Measurements from ENCODE around the gene PCDH15.

The PCDH15 gene

DNA sequence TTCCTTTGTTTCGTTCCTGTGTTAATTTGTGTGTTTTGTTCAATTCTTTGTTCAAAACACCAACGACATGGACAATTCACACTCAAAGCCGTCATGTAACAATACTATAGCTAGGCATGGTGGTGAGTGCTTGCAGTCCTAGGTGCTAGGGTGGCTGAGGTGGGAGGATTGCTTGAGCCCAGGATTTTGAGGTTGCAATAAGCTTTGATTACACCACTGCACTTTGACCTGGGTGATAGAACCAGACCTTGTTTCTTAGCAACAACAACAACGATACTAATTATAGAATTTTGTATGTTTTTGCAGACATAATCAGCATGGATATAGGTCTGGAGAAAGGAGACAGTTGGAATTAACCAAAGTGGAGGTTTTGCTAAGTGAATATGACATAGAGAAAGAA is 936.2 kb downstream of the PCDH15 start:
- no peak overlapping the region for H2BK12ac ChIP-seq (ENCODE audit: low read length)
- no peaks in the 10 kb centered on the region for H3K79me1 ChIP-seq (ENCODE audit: low read depth, low read length)
- no peaks in the 10 kb centered on the region for H3K27me3 ChIP-seq (ENCODE audit: control insufficient read depth in 3 of 3, insufficient read depth in 3 of 3, low read depth in 1 of 3, low read length in 3 of 3)
- no peak overlapping the region for H4K91ac ChIP-seq (ENCODE audit: low read depth, low read length, poor library complexity)
- H3K36me3 ChIP-seq (replicated peaks in 1 of 2; ENCODE audit: control insufficient read depth in 2 of 2, insufficient read depth in 2 of 2, low read length in 2 of 2), result no peaks in the 10 kb centered on the region
- H3K9ac ChIP-seq (ENCODE audit: low read depth, low read length, poor library complexity), result no peak overlapping the region
- no peak overlapping the region for H3K18ac ChIP-seq (ENCODE audit: low read length)
- no peaks in the 10 kb centered on the region for H3K9me3 ChIP-seq (replicated peaks in 1 of 2; ENCODE audit: control insufficient read depth in 2 of 2, insufficient read depth in 1 of 2, low read depth in 1 of 2, low read length in 2 of 2)
- H2AK5ac ChIP-seq (ENCODE audit: low read depth, low read length), result no peak overlapping the region
- H3K4me3 ChIP-seq (ENCODE audit: low read length in 2 of 2), result no peak overlapping the region
- H3K27ac ChIP-seq (replicated peaks; ENCODE audit: low read length), result no peak overlapping the region
- no peak overlapping the region for H4K8ac ChIP-seq (ENCODE audit: low read depth, low read length)
- H2BK120ac ChIP-seq (ENCODE audit: low read depth, low read length), result no peak overlapping the region
- no peak overlapping the region for H3K23ac ChIP-seq (ENCODE audit: low read depth, low read length, poor library complexity)
- no peaks in the 10 kb centered on the region for H3K4me1 ChIP-seq (ENCODE audit: control insufficient read depth in 2 of 2, insufficient read depth in 1 of 2, low read depth in 1 of 2, low read length in 2 of 2)
- no peak for DNase-seq (ENCODE audit: low spot score)
- no peak overlapping the region for H2AFZ ChIP-seq (ENCODE audit: low read length)
- no peak overlapping the region for H3K4ac ChIP-seq (ENCODE audit: low read length)
- H3K14ac ChIP-seq (ENCODE audit: low read length), result no peak overlapping the region
- H2BK5ac ChIP-seq (ENCODE audit: low read length), result no peak overlapping the region
- no CpG with 5 or more reads among the region's 4 CpGs for WGBS, 2 donors (ENCODE audit: extremely low coverage in 2 of 2, insufficient read length in 2 of 2, insufficient replicate concordance in 1 of 2)
- H3K4me2 ChIP-seq (ENCODE audit: insufficient read depth, low read length, poor library complexity, severe bottlenecking), result no peak overlapping the region
- H2BK15ac ChIP-seq (ENCODE audit: low read length), result no peak overlapping the region

DNA sequence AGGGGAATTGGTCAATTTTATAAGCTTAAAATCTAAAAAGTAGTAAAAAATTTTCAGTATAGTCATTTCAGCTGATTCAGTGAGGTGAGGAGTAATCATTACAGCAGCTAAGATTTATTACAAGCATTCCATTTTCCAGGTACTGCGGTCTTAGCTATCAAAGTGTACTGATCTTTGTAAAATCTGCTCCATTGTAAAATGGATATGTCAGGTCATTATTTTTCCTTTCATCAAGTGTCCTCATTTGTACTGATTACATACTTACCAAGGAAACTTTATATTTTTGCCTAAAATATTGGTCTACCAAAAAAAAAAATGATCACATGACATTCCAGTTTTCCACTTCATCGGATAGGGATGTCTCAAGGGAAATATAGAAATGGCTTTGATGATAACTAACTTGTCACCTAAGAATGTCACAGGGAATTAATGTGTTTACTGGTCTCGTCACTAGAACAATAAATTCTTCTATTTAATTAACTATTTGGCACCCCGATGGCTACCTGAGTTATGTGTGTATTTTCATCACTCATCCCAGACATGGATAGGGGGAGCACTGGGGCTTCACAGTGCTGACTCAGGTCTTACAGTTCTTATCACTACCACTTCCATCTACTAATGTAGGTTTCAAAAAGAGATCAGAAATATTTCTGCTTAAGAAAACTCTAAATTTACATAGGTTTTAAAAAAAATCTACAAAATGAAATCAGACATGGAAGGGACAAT is 948.4 kb downstream of the PCDH15 start:
- Histone ChIP-seq H3K9me3 (replicated peaks in 1 of 2; ENCODE audit: control insufficient read depth in 2 of 2, insufficient read depth in 1 of 2, low read depth in 1 of 2, low read length in 2 of 2) (no peaks in the 10 kb centered on the region), H3K79me1 (ENCODE audit: low read depth, low read length) (no peaks in the 10 kb centered on the region), H3K4me2 (ENCODE audit: insufficient read depth, low read length, poor library complexity, severe bottlenecking) (no peak overlapping the region), H3K4ac (ENCODE audit: low read length) (no peak overlapping the region), H3K27me3 (ENCODE audit: control insufficient read depth in 3 of 3, insufficient read depth in 3 of 3, low read depth in 1 of 3, low read length in 3 of 3) (no peaks in the 10 kb centered on the region), H2BK5ac (ENCODE audit: low read length) (no peak overlapping the region), H2AK5ac (ENCODE audit: low read depth, low read length) (no peak overlapping the region), H3K36me3 (replicated peaks in 1 of 2; ENCODE audit: control insufficient read depth in 2 of 2, insufficient read depth in 2 of 2, low read length in 2 of 2) (no peaks in the 10 kb centered on the region), H3K9ac (ENCODE audit: low read depth, low read length, poor library complexity) (no peak overlapping the region), H3K14ac (ENCODE audit: low read length) (no peak overlapping the region), H3K4me3 (ENCODE audit: low read length in 2 of 2) (no peak overlapping the region), H3K23ac (ENCODE audit: low read depth, low read length, poor library complexity) (no peak overlapping the region), H3K18ac (ENCODE audit: low read length) (no peak overlapping the region), H2AFZ (ENCODE audit: low read length) (no peak overlapping the region), H2BK120ac (ENCODE audit: low read depth, low read length) (no peak overlapping the region), H3K4me1 (ENCODE audit: control insufficient read depth in 2 of 2, insufficient read depth in 1 of 2, low read depth in 1 of 2, low read length in 2 of 2) (no peaks in the 10 kb centered on the region), H4K8ac (ENCODE audit: low read depth, low read length) (no peak overlapping the region), H2BK15ac (ENCODE audit: low read length) (no peak overlapping the region), H4K91ac (ENCODE audit: low read depth, low read length, poor library complexity) (no peak overlapping the region), H2BK12ac (ENCODE audit: low read length) (no peak overlapping the region), H3K27ac (replicated peaks; ENCODE audit: low read length) (no peak overlapping the region)
- DNase-seq (ENCODE audit: low spot score), result no peak
- WGBS, 2 donors (ENCODE audit: extremely low coverage in 2 of 2, insufficient read length in 2 of 2, insufficient replicate concordance in 1 of 2), result no CpG with 5 or more reads among the region's 4 CpGs

DNA sequence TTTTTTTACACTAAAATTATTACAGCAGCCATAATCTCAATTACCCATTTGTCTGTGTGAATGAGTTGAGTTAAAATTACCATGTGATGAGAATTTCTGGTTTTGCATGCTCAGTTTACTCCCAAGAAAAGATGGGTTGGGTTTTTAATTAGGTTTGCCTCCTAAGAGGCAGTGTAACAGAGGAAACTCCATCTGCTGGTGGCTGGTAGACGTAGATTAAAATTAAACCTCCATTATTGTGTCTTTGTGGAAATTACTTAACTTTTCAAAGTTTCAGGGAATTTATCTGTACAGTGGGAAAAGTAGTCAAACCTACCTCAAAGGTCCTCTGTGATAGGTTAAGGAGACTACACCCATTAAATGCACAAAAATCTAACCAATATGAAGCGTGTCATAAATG is 954.2 kb downstream of the PCDH15 start:
- H3K79me1 ChIP-seq (ENCODE audit: low read depth, low read length), result no peaks in the 10 kb centered on the region
- H4K8ac ChIP-seq (ENCODE audit: low read depth, low read length), result no peak overlapping the region
- no peak overlapping the region for H3K14ac ChIP-seq (ENCODE audit: low read length)
- no peak overlapping the region for H3K4ac ChIP-seq (ENCODE audit: low read length)
- H3K4me3 ChIP-seq (ENCODE audit: low read length in 2 of 2), result no peak overlapping the region
- H3K23ac ChIP-seq (ENCODE audit: low read depth, low read length, poor library complexity), result no peak overlapping the region
- H2BK15ac ChIP-seq (ENCODE audit: low read length), result no peak overlapping the region
- no peak overlapping the region for H3K18ac ChIP-seq (ENCODE audit: low read length)
- H3K27me3 ChIP-seq (ENCODE audit: control insufficient read depth in 3 of 3, insufficient read depth in 3 of 3, low read depth in 1 of 3, low read length in 3 of 3), result no peaks in the 10 kb centered on the region
- WGBS, 2 donors (ENCODE audit: extremely low coverage in 2 of 2, insufficient read length in 2 of 2, insufficient replicate concordance in 1 of 2), result no CpG with 5 or more reads among the region's 2 CpGs
- no peak overlapping the region for H2BK12ac ChIP-seq (ENCODE audit: low read length)
- H3K4me1 ChIP-seq (ENCODE audit: control insufficient read depth in 2 of 2, insufficient read depth in 1 of 2, low read depth in 1 of 2, low read length in 2 of 2), result no peaks in the 10 kb centered on the region
- DNase-seq (ENCODE audit: low spot score), result no peak
- H3K9ac ChIP-seq (ENCODE audit: low read depth, low read length, poor library complexity), result no peak overlapping the region
- no peak overlapping the region for H3K27ac ChIP-seq (replicated peaks; ENCODE audit: low read length)
- no peak overlapping the region for H2AK5ac ChIP-seq (ENCODE audit: low read depth, low read length)
- H2AFZ ChIP-seq (ENCODE audit: low read length), result no peak overlapping the region
- no peaks in the 10 kb centered on the region for H3K9me3 ChIP-seq (replicated peaks in 1 of 2; ENCODE audit: control insufficient read depth in 2 of 2, insufficient read depth in 1 of 2, low read depth in 1 of 2, low read length in 2 of 2)
- H3K36me3 ChIP-seq (replicated peaks in 1 of 2; ENCODE audit: control insufficient read depth in 2 of 2, insufficient read depth in 2 of 2, low read length in 2 of 2), result no peaks in the 10 kb centered on the region
- H4K91ac ChIP-seq (ENCODE audit: low read depth, low read length, poor library complexity), result no peak overlapping the region
- no peak overlapping the region for H2BK120ac ChIP-seq (ENCODE audit: low read depth, low read length)
- no peak overlapping the region for H3K4me2 ChIP-seq (ENCODE audit: insufficient read depth, low read length, poor library complexity, severe bottlenecking)
- H2BK5ac ChIP-seq (ENCODE audit: low read length), result no peak overlapping the region

GRCh38 chr10:53843736-53844362 is 957.2 kb downstream of the PCDH15 start:
- WGBS, 2 donors (ENCODE audit: extremely low coverage in 2 of 2, insufficient read length in 2 of 2, insufficient replicate concordance in 1 of 2), result no CpG with 5 or more reads among the region's 1 CpG
- Histone ChIP-seq H2BK15ac (ENCODE audit: low read length) (no peak overlapping the region), H4K91ac (ENCODE audit: low read depth, low read length, poor library complexity) (no peak overlapping the region), H3K27ac (replicated peaks; ENCODE audit: low read length) (no peak overlapping the region), H2BK120ac (ENCODE audit: low read depth, low read length) (no peak overlapping the region), H3K14ac (ENCODE audit: low read length) (no peak overlapping the region), H4K8ac (ENCODE audit: low read depth, low read length) (no peak overlapping the region), H3K9me3 (replicated peaks in 1 of 2; ENCODE audit: control insufficient read depth in 2 of 2, insufficient read depth in 1 of 2, low read depth in 1 of 2, low read length in 2 of 2) (no peaks in the 10 kb centered on the region), H2AFZ (ENCODE audit: low read length) (peak overlapping the region; percentile 82), H2AK5ac (ENCODE audit: low read depth, low read length) (no peak overlapping the region), H3K4me2 (ENCODE audit: insufficient read depth, low read length, poor library complexity, severe bottlenecking) (no peak overlapping the region), H3K27me3 (ENCODE audit: control insufficient read depth in 3 of 3, insufficient read depth in 3 of 3, low read depth in 1 of 3, low read length in 3 of 3) (no peaks in the 10 kb centered on the region), H3K18ac (ENCODE audit: low read length) (no peak overlapping the region), H3K79me1 (ENCODE audit: low read depth, low read length) (no peaks in the 10 kb centered on the region), H3K4me1 (ENCODE audit: control insufficient read depth in 2 of 2, insufficient read depth in 1 of 2, low read depth in 1 of 2, low read length in 2 of 2) (no peaks in the 10 kb centered on the region), H3K9ac (ENCODE audit: low read depth, low read length, poor library complexity) (no peak overlapping the region), H2BK12ac (ENCODE audit: low read length) (no peak overlapping the region), H3K4me3 (ENCODE audit: low read length in 2 of 2) (no peak overlapping the region), H3K4ac (ENCODE audit: low read length) (no peak overlapping the region), H2BK5ac (ENCODE audit: low read length) (no peak overlapping the region), H3K36me3 (replicated peaks in 1 of 2; ENCODE audit: control insufficient read depth in 2 of 2, insufficient read depth in 2 of 2, low read length in 2 of 2) (no peaks in the 10 kb centered on the region), H3K23ac (ENCODE audit: low read depth, low read length, poor library complexity) (no peak overlapping the region)
- DNase-seq (ENCODE audit: low spot score), result no peak

All from neuronal stem cell (in vitro differentiated cells).